GM23248 (cell line): ENCODE measurements around the gene HEXIM1.

ENCODE experiments used
- EZH2 ChIP-seq: fragments of 200-600 bp; sonication (generic); IDR thresholded peaks from 2 replicates; pipeline ENCODE4 v1.6.1; 2018; ENCODE audit warnings: antibody characterized with exemption, mild to moderate bottlenecking; ENCODE audit not compliant: insufficient read depth, poor library complexity, severe bottlenecking
- EZH2phosphoT487 ChIP-seq: fragments of 200-600 bp; sonication (generic); IDR thresholded peaks from 2 replicates; pipeline ENCODE4 v1.6.1; 2018; ENCODE audit warnings: antibody characterized with exemption, moderate library complexity, mild to moderate bottlenecking, low read depth; ENCODE audit not compliant: insufficient read depth

GRCh38 chr17:45184144-45184543, 35.9 kb downstream of the HEXIM1 start:
- TF ChIP-seq EZH2, result no peak
- TF ChIP-seq EZH2phosphoT487, result no peak
